WTC11 (cell line): ENCODE data around the gene GGNBP2. TPM values are rescaled to one million over a fixed set of nuclear protein-coding genes. Genes with fewer than 3 reads are reported as not detected.

ENCODE experiments used
- ESRRA ChIP-seq: sonication (generic); formaldehyde crosslinking; IDR thresholded peaks from 2 replicates; pipeline ENCODE4 v1.8.1; 2022; ENCODE audit warnings: mild to moderate bottlenecking, missing genetic modification reagents, borderline replicate concordance
- FOXK1 ChIP-seq: sonication (generic); formaldehyde crosslinking; IDR thresholded peaks from 2 replicates; pipeline ENCODE4 v1.8.0; 2022; ENCODE audit warnings: mild to moderate bottlenecking, moderate library complexity, missing genetic modification reagents
- GRHL2 ChIP-seq: fragments of 250-450 bp; sonication (Bioruptor Pico); IDR thresholded peaks from 2 replicates; pipeline ENCODE4 v1.8.0; 2022; ENCODE audit warnings: mild to moderate bottlenecking, moderate library complexity; ENCODE audit not compliant: insufficient replicate concordance, severe bottlenecking
- HMGA2 ChIP-seq: fragments of 250-450 bp; sonication (Bioruptor Pico); IDR thresholded peaks from 2 replicates; pipeline ENCODE4 v1.4.0; 2021; ENCODE audit warnings: mild to moderate bottlenecking, moderate library complexity
- KAT7 ChIP-seq: sonication (generic); formaldehyde crosslinking; IDR thresholded peaks from 2 replicates; pipeline ENCODE4 v1.8.1; 2023; ENCODE audit warnings: missing genetic modification reagents, mild to moderate bottlenecking, borderline replicate concordance
- NFYB ChIP-seq: sonication (generic); formaldehyde crosslinking; conservative IDR thresholded peaks from 2 replicates; pipeline ENCODE4 v1.8.0; 2022; ENCODE audit warnings: low read depth, missing genetic modification reagents
- NR1H2 ChIP-seq: sonication (generic); formaldehyde crosslinking; IDR thresholded peaks from 2 replicates; pipeline ENCODE4 v1.9.0; 2021; ENCODE audit warnings: mild to moderate bottlenecking, moderate library complexity, missing genetic modification reagents
- RELA ChIP-seq: sonication (generic); formaldehyde crosslinking; IDR thresholded peaks from 2 replicates; pipeline ENCODE4 v1.8.1; 2022; ENCODE audit warnings: missing genetic modification reagents, mild to moderate bottlenecking, borderline replicate concordance
- SP1 ChIP-seq: sonication (generic); formaldehyde crosslinking; conservative IDR thresholded peaks from 2 replicates; pipeline ENCODE4 v1.8.1; 2022; ENCODE audit warnings: missing genetic modification reagents
- TEAD1 ChIP-seq: sonication (generic); formaldehyde crosslinking; IDR thresholded peaks from 2 replicates; pipeline ENCODE4 v1.8.0; 2022; ENCODE audit warnings: mild to moderate bottlenecking, missing genetic modification reagents
- TEAD4 ChIP-seq: sonication (generic); formaldehyde crosslinking; IDR thresholded peaks from 2 replicates; pipeline ENCODE4 v1.8.0; 2022; ENCODE audit warnings: mild to moderate bottlenecking, missing genetic modification reagents
- ZNF121 ChIP-seq: sonication (generic); formaldehyde crosslinking; IDR thresholded peaks from 2 replicates; pipeline ENCODE4 v1.8.0; 2023; ENCODE audit warnings: missing genetic modification reagents
- ZNF138 ChIP-seq: sonication (generic); formaldehyde crosslinking; conservative IDR thresholded peaks from 2 replicates; pipeline ENCODE4 v1.8.1; 2022; ENCODE audit warnings: mild to moderate bottlenecking, moderate library complexity, missing genetic modification reagents
- ZNF317 ChIP-seq: sonication (generic); formaldehyde crosslinking; IDR thresholded peaks from 2 replicates; pipeline ENCODE4 v1.8.1; 2023; ENCODE audit warnings: low read depth, mild to moderate bottlenecking, moderate library complexity, missing genetic modification reagents, borderline replicate concordance
- ZNF423 ChIP-seq: fragments of 250-450 bp; sonication (Bioruptor Pico); IDR thresholded peaks from 2 replicates; pipeline ENCODE4 v2.1.2; 2022; ENCODE audit warnings: mild to moderate bottlenecking, moderate library complexity
- total RNA-seq: library from RNA; stranded (reverse); gene quantifications from 3 replicates; pipeline ENCODE4 v1.2.3, GENCODE V29; 2021
- TF ChIP-seq, protein P1 (sequence below): fragments of 250-450 bp; sonication (Bioruptor Pico); IDR thresholded peaks from 2 replicates; pipeline ENCODE4 v1.9.0; 2021; ENCODE audit warnings: mild to moderate bottlenecking, borderline replicate concordance
- TF ChIP-seq, protein P2 (sequence below): sonication (generic); formaldehyde crosslinking; IDR thresholded peaks from 2 replicates; pipeline ENCODE4 v1.8.1; 2022; ENCODE audit warnings: mild to moderate bottlenecking, missing genetic modification reagents, moderate library complexity, borderline replicate concordance
- TF ChIP-seq, protein P3 (sequence below): sonication (generic); formaldehyde crosslinking; IDR thresholded peaks from 2 replicates; pipeline ENCODE4 v1.8.1; 2023; ENCODE audit warnings: mild to moderate bottlenecking, missing genetic modification reagents, moderate library complexity
- TF ChIP-seq, protein P4 (sequence below): fragments of 250-450 bp; sonication (Bioruptor Pico); IDR thresholded peaks from 2 replicates; pipeline ENCODE4 v1.9.0; 2021; ENCODE audit warnings: mild to moderate bottlenecking
- TF ChIP-seq, protein P5 (sequence below): sonication (generic); formaldehyde crosslinking; IDR thresholded peaks from 2 replicates; pipeline ENCODE4 v1.8.1; 2023; ENCODE audit warnings: mild to moderate bottlenecking, moderate library complexity, missing genetic modification reagents
- TF ChIP-seq, protein P6 (sequence below): sonication (generic); formaldehyde crosslinking; IDR thresholded peaks from 2 replicates; pipeline ENCODE4 v1.8.1; 2023; ENCODE audit warnings: mild to moderate bottlenecking, missing genetic modification reagents, moderate library complexity
- TF ChIP-seq, protein P7 (sequence below): sonication (generic); formaldehyde crosslinking; IDR thresholded peaks from 2 replicates; pipeline ENCODE4 v1.8.0; 2023; ENCODE audit warnings: missing genetic modification reagents
- TF ChIP-seq, protein P8 (sequence below): fragments of 250-450 bp; sonication (Bioruptor Pico); IDR thresholded peaks from 2 replicates; pipeline ENCODE4 v1.9.0; 2021; ENCODE audit warnings: moderate library complexity, mild to moderate bottlenecking, inconsistent platforms, borderline replicate concordance
- TF ChIP-seq, protein P9 (sequence below): sonication (generic); formaldehyde crosslinking; IDR thresholded peaks from 2 replicates; pipeline ENCODE4 v1.8.0; 2022; ENCODE audit warnings: mild to moderate bottlenecking, missing genetic modification reagents

The GGNBP2 gene
- total RNA-seq, 1 experiment from 2014 or later: 49.6 TPM

DNA sequence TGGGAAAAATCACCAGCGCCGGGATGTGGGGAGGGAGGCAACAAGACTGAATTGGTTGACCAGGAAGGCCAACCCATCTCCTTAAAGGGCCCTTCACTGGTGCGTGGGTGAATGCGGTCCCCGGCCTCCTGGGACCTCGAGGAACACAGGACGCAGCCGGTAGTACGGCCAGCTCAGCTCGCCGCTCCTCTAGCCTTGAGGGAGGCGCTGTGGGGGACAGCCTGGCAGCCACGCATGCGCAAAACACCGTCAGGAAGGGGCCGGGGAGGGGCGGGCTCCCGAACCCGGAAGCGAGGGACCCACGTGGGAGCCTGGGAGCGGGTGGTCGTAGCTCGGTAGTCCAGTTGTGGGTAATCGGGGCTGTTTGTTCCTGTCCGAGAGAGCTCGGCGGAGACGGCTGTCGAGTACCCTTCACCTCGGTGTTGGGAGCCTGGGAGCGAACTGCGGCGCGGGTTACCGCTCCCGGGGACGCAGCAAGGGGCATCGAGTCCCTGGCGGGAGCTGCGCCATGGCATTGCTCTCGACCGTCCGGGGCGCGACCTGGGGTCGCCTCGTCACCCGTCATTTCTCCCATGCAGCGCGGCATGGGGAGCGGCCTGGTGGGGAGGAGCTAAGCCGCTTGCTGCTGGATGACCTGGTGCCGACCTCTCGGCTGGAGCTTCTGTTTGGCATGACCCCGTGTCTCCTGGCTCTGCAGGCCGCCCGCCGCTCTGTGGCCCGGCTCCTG, 56.7 kb downstream of the GGNBP2 start, which contains the start of gene MRM1 (continued):
- TF ChIP-seq, protein P1, sequence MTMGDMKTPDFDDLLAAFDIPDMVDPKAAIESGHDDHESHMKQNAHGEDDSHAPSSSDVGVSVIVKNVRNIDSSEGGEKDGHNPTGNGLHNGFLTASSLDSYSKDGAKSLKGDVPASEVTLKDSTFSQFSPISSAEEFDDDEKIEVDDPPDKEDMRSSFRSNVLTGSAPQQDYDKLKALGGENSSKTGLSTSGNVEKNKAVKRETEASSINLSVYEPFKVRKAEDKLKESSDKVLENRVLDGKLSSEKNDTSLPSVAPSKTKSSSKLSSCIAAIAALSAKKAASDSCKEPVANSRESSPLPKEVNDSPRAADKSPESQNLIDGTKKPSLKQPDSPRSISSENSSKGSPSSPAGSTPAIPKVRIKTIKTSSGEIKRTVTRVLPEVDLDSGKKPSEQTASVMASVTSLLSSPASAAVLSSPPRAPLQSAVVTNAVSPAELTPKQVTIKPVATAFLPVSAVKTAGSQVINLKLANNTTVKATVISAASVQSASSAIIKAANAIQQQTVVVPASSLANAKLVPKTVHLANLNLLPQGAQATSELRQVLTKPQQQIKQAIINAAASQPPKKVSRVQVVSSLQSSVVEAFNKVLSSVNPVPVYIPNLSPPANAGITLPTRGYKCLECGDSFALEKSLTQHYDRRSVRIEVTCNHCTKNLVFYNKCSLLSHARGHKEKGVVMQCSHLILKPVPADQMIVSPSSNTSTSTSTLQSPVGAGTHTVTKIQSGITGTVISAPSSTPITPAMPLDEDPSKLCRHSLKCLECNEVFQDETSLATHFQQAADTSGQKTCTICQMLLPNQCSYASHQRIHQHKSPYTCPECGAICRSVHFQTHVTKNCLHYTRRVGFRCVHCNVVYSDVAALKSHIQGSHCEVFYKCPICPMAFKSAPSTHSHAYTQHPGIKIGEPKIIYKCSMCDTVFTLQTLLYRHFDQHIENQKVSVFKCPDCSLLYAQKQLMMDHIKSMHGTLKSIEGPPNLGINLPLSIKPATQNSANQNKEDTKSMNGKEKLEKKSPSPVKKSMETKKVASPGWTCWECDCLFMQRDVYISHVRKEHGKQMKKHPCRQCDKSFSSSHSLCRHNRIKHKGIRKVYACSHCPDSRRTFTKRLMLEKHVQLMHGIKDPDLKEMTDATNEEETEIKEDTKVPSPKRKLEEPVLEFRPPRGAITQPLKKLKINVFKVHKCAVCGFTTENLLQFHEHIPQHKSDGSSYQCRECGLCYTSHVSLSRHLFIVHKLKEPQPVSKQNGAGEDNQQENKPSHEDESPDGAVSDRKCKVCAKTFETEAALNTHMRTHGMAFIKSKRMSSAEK: 0 out of 2 replicates have a peak, but pooled peaks have one; percentile 2
- TF ChIP-seq HMGA2 (CRISPR knock-in tag) (no peak), ESRRA (CRISPR knock-in tag) (peak; percentile 84), TEAD1 (0 out of 2 replicates have a peak, but pooled peaks have one; percentile 50), ZNF121 (CRISPR knock-in tag) (no peak), ZNF317 (CRISPR knock-in tag) (no peak), SP1 (CRISPR knock-in tag) (peak; percentile 71; the same call in 1 of the 2 replicates), KAT7 (peak; percentile 24; the same call in 1 of the 2 replicates), ZNF138 (CRISPR knock-in tag) (0 out of 2 replicates have a peak, but pooled peaks have one; percentile 18), NR1H2 (CRISPR knock-in tag) (no peak), ZNF423 (CRISPR knock-in tag) (no peak), NFYB (CRISPR knock-in tag) (no peak), RELA (peak; percentile 42; the same call in 1 of the 2 replicates), FOXK1 (no peak; the same call in 1 of the 2 replicates), TEAD4 (CRISPR knock-in tag) (0 out of 2 replicates have a peak, but pooled peaks have one; percentile 24), GRHL2 (CRISPR knock-in tag) (no peak)
- TF ChIP-seq, protein P2, sequence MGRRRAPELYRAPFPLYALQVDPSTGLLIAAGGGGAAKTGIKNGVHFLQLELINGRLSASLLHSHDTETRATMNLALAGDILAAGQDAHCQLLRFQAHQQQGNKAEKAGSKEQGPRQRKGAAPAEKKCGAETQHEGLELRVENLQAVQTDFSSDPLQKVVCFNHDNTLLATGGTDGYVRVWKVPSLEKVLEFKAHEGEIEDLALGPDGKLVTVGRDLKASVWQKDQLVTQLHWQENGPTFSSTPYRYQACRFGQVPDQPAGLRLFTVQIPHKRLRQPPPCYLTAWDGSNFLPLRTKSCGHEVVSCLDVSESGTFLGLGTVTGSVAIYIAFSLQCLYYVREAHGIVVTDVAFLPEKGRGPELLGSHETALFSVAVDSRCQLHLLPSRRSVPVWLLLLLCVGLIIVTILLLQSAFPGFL (CRISPR knock-in tag): no peak
- TF ChIP-seq, protein P3, sequence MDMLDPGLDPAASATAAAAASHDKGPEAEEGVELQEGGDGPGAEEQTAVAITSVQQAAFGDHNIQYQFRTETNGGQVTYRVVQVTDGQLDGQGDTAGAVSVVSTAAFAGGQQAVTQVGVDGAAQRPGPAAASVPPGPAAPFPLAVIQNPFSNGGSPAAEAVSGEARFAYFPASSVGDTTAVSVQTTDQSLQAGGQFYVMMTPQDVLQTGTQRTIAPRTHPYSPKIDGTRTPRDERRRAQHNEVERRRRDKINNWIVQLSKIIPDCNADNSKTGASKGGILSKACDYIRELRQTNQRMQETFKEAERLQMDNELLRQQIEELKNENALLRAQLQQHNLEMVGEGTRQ (CRISPR knock-in tag): peak; percentile 88
- TF ChIP-seq, protein P4, sequence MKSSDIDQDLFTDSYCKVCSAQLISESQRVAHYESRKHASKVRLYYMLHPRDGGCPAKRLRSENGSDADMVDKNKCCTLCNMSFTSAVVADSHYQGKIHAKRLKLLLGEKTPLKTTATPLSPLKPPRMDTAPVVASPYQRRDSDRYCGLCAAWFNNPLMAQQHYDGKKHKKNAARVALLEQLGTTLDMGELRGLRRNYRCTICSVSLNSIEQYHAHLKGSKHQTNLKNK: peak; percentile 65; the same call in 1 of the 2 replicates
- TF ChIP-seq, protein P5, sequence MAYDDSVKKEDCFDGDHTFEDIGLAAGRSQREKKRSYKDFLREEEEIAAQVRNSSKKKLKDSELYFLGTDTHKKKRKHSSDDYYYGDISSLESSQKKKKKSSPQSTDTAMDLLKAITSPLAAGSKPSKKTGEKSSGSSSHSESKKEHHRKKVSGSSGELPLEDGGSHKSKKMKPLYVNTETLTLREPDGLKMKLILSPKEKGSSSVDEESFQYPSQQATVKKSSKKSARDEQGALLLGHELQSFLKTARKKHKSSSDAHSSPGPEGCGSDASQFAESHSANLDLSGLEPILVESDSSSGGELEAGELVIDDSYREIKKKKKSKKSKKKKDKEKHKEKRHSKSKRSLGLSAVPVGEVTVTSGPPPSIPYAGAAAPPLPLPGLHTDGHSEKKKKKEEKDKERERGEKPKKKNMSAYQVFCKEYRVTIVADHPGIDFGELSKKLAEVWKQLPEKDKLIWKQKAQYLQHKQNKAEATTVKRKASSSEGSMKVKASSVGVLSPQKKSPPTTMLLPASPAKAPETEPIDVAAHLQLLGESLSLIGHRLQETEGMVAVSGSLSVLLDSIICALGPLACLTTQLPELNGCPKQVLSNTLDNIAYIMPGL (CRISPR knock-in tag): peak; percentile 67
- TF ChIP-seq, protein P6, sequence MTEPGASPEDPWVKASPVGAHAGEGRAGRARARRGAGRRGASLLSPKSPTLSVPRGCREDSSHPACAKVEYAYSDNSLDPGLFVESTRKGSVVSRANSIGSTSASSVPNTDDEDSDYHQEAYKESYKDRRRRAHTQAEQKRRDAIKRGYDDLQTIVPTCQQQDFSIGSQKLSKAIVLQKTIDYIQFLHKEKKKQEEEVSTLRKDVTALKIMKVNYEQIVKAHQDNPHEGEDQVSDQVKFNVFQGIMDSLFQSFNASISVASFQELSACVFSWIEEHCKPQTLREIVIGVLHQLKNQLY: no peak; the same call in 1 of the 2 replicates
- TF ChIP-seq, protein P7, sequence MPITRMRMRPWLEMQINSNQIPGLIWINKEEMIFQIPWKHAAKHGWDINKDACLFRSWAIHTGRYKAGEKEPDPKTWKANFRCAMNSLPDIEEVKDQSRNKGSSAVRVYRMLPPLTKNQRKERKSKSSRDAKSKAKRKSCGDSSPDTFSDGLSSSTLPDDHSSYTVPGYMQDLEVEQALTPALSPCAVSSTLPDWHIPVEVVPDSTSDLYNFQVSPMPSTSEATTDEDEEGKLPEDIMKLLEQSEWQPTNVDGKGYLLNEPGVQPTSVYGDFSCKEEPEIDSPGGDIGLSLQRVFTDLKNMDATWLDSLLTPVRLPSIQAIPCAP (CRISPR knock-in tag): 0 out of 2 replicates have a peak, but pooled peaks have one; percentile 23
- TF ChIP-seq, protein P8, sequence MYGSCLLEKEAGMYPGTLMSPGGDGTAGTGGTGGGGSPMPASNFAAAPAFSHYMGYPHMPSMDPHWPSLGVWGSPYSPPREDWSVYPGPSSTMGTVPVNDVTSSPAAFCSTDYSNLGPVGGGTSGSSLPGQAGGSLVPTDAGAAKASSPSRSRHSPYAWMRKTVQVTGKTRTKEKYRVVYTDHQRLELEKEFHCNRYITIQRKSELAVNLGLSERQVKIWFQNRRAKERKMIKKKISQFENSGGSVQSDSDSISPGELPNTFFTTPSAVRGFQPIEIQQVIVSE (CRISPR knock-in tag): no peak
- TF ChIP-seq, protein P9, sequence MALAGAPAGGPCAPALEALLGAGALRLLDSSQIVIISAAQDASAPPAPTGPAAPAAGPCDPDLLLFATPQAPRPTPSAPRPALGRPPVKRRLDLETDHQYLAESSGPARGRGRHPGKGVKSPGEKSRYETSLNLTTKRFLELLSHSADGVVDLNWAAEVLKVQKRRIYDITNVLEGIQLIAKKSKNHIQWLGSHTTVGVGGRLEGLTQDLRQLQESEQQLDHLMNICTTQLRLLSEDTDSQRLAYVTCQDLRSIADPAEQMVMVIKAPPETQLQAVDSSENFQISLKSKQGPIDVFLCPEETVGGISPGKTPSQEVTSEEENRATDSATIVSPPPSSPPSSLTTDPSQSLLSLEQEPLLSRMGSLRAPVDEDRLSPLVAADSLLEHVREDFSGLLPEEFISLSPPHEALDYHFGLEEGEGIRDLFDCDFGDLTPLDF: no peak
